Activated T-cell treated with anti-CD3 and anti-CD28 coated beads, Interleukin-2, amount 50 U/mL, for 1 hour (primary cell): Measurements from ENCODE around the gene DRD3.
A peak's percentile ranks its signal among the peaks of the same experiment; 100 is the strongest.

Experiments
- DNase-seq: peaks from one replicate; pipeline ENCODE4 v3.0.0-alpha.2; 2020

The DRD3 gene

GRCh38 chr3:114178770-114179368, at the start of gene DRD3:
Gene DRD3, minus strand, starts transcription at chr3:114179052. Its CDS starts 7,060 bp downstream, at chr3:114171992.
- DNase-seq, result no peak

DNA sequence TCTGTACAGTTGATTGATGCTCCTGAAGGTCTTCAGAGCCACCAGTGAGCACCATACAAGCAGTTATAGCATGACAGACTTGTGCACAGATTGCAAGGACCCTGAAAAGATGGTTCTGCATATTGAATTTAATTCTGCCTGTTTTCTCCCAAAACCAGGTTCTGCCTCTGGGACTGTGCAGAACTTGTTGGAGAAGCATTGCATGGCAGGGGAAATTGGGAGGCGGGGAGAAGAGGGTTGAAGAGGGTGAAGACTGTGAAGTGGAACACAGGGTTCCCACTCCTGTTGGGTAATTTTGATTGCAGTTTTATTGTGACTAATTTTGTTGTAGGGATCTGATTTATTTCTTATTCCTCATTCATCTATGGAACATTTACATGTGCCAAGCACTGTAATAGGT, 48.2 kb upstream of the DRD3 start:
- DNase-seq, result no peak

- no peak for DNase-seq
These were observed 47.5 kb upstream of the DRD3 start for GRCh38 chr3:114226313-114226712.

DNA sequence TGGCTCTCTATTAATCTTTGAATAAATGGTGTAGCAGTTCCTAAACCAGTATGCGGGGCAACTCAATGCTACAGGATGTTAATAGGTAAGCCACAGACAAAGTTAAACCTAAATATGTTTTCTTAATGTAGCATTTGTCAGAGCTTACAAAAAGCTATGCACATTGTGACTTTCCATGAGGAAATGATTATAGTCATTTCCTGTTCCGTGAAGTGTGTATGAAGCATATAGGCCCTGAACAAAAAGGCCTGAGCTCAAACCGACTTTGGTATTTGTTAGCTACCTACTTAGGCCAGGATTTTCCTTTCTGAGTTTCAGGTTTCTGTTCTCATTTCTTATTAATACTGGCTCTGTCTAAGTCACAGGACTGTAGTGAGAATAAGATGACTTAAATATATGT, 44.3 kb upstream of the DRD3 start:
- no peak for DNase-seq

DNA sequence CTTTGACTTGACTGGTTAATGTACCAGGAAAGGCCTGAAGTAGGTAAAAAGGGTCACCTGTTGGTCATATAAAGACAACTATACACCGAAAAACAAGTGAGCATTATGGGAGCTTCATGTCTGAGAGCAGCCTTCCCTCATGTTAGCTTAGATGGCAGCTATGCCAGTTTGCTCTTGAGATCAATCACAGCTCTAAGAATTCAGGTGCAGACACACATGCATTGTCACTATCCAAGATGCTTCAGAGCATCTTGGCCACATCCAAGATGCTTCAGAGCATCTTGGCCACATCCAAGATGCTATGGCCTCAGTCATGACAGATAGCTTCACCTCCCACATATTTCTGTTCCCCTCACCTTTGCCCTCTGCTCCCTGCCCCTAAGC, 43.0 kb upstream of the DRD3 start:
- DNase-seq, result no peak

DNA sequence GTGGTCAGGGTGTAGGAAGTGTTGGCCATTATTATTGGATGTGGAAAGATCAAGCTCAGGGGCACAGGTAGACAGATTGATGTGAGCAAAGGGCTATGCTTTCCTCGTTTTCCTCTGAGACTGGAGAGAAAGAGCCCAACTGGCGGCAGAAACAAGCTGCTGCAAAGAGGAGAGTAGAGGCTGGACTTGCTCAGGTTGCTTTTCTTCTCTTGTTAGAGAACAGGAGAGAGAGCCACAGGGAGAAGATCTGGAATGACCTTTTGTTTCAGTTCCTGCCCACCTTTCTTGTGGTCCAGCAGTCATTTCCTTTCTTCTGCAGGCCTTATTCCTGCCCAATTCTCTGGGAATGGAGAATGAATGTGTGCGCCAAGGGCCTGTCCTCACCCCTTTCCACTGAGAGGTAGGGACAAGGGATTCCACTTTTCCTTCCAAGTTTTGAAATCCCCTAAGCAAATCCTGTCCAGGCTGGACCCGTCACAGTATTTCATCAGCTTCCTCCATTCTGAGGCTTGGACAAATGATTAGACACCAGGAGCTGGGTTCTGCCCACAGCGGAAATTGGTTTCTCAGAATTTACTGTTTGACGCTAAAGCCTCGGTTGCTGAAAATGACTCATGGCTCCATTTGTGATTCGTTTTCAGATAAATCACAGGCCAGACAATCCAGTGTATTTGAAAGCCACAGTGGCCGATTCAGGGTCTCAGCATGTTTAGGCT, 42.5 kb upstream of the DRD3 start:
- no peak for DNase-seq

GRCh38 chr3:114219741-114220140, 40.9 kb upstream of the DRD3 start:
- DNase-seq, result no peak

DNA sequence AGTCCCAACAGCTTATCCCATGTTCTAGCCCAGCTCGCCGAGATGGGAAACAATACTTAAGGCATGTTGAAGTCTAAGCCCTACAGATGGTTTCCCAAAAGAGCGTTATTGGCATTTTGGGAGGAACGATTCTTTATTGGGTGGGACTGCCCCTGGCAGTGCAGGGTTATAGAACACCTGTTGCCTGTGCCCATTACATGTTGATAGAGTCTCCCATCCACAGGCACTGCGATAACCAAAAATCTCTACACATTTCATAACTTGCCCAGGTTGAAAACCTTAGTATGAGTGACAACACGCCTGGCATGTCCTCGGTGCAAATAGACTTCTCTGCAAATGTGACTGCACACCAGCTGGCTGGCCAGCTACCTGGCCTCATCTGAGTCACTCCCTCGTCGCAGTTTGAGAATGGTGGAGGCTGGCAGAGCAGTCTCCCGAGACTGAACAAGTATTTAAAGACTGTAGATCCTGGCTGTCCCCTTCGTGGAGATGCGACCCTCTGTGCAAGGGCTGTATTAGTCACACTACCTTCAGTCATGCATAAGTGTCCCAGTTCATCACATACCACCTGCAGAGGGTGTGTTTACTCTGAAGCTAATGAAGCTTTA, 39.8 kb upstream of the DRD3 start:
- no peak for DNase-seq

DNA sequence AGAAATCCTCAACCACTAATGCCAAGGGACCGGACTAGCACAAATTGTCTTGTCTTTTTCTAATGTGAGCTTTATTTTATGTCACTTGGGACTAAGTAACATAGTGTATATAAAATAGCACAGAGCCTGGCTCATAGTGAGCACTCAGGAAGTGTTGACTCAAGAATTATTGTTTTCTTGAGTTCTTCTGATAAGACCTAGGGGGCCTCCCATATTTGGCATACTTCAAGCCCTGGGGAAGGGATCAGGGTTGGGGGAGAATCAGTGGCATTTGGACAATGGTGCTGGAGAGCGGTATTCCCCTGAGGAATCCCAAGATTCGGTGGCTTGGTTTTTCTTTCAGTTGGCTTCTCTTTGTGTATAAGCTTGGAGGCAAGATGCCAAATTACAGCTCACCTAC, 39.2 kb upstream of the DRD3 start:
- DNase-seq, result no peak

DNA sequence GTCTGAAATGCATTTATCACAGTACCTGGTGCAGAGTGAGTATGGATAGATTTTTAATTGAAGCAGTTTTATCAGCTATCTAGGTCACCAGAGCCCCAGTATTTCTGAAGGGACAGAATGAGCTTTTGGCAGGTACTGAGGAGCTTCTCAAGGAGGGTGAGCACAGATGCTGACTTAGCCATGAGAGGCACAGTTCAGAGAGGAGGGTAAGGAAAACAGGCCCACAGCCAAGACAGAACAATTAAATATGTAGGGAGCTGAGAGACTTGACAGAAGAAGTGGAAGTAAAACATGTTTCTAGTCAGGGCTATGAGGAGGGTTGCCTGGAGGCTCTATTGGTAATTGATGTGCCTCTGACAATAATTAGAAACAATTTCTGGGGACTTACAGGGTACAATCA, 38.4 kb upstream of the DRD3 start:
- DNase-seq, result no peak

- no peak for DNase-seq
These were observed 37.5 kb upstream of the DRD3 start for GRCh38 chr3:114216186-114216970.

- no peak for DNase-seq
These were observed 35.9 kb upstream of the DRD3 start for GRCh38 chr3:114214542-114215341.

DNA sequence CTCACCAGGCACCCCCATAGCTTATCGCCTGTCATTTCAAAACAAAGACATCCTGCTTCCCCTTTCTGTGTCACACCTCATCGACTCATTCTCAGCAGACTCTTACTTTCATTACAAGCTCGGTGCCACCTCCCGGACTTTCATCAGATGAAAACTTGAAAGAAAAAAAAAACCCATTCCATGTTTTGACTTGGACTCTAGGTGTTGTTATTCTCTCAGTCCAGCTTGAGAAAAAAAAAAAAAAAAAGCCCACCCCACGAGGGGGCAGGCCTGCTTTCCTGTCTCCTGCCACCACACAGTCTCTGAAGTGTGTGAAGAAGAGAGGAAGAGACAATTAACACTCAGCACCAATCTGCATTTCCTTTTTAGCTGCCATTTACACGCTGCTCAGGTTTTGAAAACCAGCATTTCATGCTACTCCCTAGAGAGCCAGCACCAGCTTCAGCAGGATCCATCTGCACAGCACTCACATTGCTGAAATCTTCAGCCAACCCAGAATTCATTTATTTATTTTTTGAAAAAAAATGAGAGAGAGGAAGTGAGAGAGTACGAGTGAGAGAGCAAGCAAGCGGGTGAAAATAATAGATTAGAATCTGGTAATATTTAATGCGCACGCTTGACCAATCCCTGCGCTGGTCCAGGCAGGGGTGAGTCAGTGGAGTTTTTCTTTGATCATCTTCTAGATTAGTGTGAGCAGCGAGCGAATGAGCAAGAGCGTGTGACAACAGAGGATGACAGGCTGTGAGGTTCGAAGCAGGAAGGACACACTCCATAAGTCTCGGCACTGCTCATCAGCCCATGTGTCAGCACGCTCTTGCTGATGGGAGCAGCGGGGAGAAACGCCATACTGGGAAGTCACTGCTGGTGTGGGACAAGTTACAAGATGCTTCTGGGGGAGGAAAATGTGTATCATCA, 35.0 kb upstream of the DRD3 start:
- DNase-seq, result peak; percentile 72

GRCh38 chr3:114213292-114213626, 34.4 kb upstream of the DRD3 start:
- no peak for DNase-seq

DNA sequence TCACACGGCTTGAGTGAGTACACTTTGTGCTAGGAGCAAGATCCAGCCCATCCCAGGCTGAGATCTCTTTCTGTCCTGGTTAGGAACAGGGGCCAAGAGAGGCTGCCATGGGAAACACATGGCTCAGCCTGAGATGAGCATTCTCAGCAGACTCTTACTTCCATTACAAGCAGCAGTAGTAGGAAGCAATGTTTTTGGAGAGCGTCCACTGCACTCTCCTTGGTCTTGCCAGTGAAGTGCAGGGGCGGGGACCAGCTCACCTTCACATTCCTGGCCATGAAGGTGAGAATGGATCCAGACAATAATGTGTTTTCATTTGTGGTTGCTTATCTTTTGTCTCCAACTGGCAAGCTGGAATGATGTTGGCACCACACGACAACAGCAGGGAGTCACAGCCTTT, 33.8 kb upstream of the DRD3 start:
- no peak for DNase-seq

- no peak for DNase-seq
These were observed 28.9 kb upstream of the DRD3 start for GRCh38 chr3:114207768-114208167.

GRCh38 chr3:114206342-114206741, 27.5 kb upstream of the DRD3 start:
- no peak for DNase-seq

DNA sequence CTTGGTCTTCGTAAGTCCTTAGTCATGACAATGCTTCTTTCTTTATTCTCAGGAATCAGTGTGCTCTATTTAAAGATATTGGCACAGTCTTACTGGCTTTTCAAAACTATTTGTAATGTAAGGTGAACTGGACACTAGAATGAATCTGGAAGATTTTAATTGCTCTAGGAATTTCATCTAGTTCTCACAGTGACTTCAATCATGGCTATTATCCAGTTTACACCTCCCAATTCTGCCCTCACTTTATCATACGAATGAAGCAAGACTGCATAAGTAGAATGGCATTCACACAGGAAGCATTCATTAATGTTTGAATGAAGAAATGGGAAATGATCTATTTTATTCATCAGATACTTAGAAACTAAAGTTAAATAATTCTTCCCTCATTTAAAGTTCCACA, 26.7 kb upstream of the DRD3 start:
- no peak for DNase-seq

DNA sequence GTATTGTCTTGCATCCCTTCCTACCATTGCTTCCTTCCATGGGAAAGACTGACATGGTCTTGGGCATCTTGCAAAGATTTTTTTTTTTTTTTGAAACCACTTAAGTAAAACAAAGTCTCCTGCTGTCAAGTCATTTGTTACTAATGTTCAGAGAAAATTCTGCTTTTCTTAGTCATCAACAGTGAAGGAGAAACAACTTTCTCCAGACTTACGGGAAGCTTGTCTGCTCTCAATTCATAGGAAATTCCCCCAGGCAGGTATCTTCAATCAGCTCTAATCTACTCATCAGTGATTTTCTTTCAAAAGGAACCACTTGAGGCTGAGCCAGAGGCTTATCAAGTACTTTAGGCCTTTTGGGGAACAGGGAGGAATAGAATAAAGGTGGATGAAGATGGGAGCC, 15.9 kb upstream of the DRD3 start:
- DNase-seq, result no peak

DNA sequence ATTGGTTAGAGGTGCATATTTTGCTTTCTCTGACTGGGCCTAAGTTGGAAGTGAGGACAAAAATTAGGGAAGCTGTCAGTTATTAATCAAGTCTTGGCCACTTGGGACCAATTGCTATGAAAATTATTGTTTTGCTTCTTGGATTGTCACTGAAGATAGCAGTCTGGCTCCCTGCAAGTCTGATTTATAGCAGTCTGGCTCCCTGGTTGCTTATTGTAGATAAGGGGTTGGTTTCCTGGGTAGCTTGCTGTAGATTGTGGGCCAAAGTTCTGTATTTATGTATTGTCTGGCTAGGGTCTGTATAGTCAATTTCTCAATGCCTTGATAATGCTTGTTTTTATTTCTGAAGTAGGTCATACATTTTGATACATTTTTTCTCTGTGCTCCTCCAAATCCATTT, 13.3 kb upstream of the DRD3 start:
- DNase-seq, result no peak

DNA sequence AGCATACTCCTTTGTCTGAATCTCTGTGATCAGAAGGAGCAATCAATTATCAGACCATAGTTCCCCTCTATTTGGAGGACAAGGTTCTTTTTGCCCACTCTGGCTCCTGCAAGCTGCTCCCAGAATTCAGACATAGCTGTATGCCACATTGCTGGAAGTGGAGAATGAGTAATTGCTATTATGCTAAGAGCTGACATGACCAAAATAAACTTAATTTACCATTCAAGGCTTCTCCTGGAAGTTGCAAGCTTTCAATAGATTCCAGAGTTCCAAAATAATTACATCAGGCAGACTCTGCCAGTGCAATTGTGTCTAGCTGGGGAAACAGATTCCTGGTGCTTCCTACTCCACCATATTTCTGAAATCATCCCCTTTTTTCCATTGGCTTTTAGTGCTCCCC, 7.6 kb upstream of the DRD3 start:
- no peak for DNase-seq

GRCh38 chr3:114179575-114179974, 723 bp upstream of the DRD3 start:
- DNase-seq, result no peak
